ENCODE data around the gene AQP4. TPM values are rescaled to one million over a fixed set of nuclear protein-coding genes. Genes with fewer than 3 reads are reported as not detected.

Gene AQP4
- total and polyA plus RNA-seq, 10 of the 15 experiments (the other 5 are each of a cell fraction or from before 2014, with no cell fraction given): 0.10 to 0.18 TPM; not detected in 8

- TF ChIP-seq E2F8 (IDR thresholded peaks at IDR 0.05; ENCODE audit: low read depth, partially characterized antibody): no peak
- TF ChIP-seq BRCA1 (IDR thresholded peaks at IDR 0.05; ENCODE audit: low read depth, low read length): no peak
- TF ChIP-seq PBX3 (IDR thresholded peaks at IDR 0.05; ENCODE audit: insufficient replicate concordance, low read depth, low read length): no peak
- TF ChIP-seq ATF3 (IDR thresholded peaks at IDR 0.05; ENCODE audit: borderline replicate concordance, extremely low read depth, low read depth, low read length): no peak
- TF ChIP-seq ZSCAN29 (IDR thresholded peaks at IDR 0.05): no peak
- TF ChIP-seq IKZF2 (IDR thresholded peaks at IDR 0.05): no peak
- TF ChIP-seq ZBTB11 (CRISPR knock-in tag; IDR thresholded peaks at IDR 0.05): no peak
- TF ChIP-seq BMI1 (IDR thresholded peaks at IDR 0.05; ENCODE audit: borderline replicate concordance): no peak
- TF ChIP-seq RAD51 (IDR thresholded peaks at IDR 0.05): no peak
- TF ChIP-seq TARDBP (IDR thresholded peaks at IDR 0.05; ENCODE audit: borderline replicate concordance): no peak
These were observed 22.8 kb upstream of the AQP4 start (continued) for GRCh38 chr18:26888259-26888658.

Measured in GM12878 (cell line).